NCI-H460 (cell line): ENCODE measurements around the gene STT3B. TPM values are rescaled to one million over a fixed set of nuclear protein-coding genes. Genes with fewer than 3 reads are reported as not detected.

Source experiments
- DNase-seq: peaks from one replicate; pipeline ENCODE4 v3.0.0-alpha.2; 2016; ENCODE audit warnings: low read depth; ENCODE audit errors: extremely low read depth
- total RNA-seq: library from RNA; depleted of rRNA; stranded (reverse); fragments of >200 nt; shearing (Covaris generic); gene quantifications from 2 replicates; pipeline ENCODE4 v1.2.3, GENCODE V29; 2014

The STT3B gene
- total RNA-seq, 1 experiment from 2014 or later, result 156 TPM

- no peak for DNase-seq
Observed at GRCh38 chr3:31515486-31516284, 17.0 kb upstream of the STT3B start.

GRCh38 chr3:31516757-31517156 lies 16.0 kb upstream of the STT3B start:
- no peak for DNase-seq

DNA sequence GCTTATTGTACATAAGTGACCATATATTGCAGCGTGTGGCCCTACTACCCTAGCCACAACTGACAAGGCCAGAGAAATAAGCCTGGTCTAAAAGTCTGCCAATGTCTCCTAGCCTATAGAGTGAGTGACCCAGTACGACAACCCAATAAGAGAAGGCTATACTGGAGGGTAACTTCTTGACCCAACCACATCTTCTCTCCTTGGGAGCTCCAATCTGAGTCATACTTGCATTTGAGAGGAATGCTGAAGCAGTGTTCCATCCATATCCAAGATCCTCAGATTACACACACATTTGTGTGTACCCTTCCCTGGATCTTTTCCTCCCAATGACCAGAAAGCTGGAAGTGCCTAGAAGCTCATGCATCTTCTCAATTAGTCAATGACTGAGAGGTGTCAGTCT lies 11.3 kb upstream of the STT3B start:
- DNase-seq, result no peak

DNA sequence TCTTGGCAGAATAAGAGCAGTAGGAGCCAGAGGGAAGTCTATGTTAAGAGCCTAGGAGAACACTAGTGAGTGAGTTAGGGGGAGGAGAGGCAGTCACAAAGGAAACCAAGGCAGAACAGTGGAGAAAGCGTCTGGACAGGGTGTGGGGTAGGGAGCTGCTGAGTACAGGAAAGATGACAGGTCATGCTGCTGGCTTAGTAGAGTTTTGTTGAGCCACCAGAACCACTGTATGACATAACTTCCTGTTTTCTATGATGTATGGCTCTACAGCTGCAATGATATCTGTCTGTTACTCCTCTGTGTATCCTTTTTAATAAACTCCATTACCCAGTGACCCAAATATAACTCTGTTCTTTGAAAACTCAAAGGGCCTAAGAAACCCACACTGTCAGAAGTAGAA lies 10.6 kb upstream of the STT3B start:
- no peak for DNase-seq

DNA sequence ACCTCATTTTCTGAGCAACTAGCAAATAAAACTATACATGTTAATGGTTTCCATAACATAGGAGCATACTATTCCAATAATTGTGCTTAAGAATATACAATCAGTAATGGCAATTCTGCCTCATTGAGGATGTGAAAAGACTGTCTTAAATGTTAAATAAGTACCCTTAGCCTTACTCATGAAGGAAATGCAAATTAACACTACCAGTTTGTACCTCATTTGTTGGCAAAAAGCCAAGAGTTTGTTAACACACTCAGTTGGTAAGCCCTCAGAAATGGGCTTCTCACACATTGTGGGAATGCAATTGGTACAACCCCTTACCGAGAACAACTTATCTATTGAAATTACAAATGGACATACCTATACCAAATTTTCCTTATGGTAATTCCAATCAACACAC lies 9.2 kb upstream of the STT3B start:
- no peak for DNase-seq

- no peak for DNase-seq
Observed at GRCh38 chr3:31525532-31525931, 7.2 kb upstream of the STT3B start.

DNA sequence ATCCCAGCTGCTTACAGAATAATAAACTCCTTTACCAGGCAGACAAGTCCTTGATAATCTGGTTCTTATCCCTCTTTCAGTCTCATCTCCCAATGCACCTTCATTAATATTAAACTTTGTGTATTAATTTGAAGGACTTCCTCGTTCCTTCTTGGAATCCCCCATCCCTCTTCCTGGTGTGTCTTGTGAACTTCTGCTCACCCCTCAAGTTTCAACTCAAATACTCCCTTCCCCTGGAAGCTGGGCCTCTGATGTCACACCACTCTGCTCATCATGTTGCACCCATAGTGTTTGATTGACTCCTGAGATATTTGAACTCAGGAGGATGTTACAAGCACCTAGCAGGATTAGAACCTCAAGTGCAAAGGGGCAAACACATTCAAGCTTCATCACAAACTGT lies 3.3 kb upstream of the STT3B start:
- DNase-seq, result no peak

DNA sequence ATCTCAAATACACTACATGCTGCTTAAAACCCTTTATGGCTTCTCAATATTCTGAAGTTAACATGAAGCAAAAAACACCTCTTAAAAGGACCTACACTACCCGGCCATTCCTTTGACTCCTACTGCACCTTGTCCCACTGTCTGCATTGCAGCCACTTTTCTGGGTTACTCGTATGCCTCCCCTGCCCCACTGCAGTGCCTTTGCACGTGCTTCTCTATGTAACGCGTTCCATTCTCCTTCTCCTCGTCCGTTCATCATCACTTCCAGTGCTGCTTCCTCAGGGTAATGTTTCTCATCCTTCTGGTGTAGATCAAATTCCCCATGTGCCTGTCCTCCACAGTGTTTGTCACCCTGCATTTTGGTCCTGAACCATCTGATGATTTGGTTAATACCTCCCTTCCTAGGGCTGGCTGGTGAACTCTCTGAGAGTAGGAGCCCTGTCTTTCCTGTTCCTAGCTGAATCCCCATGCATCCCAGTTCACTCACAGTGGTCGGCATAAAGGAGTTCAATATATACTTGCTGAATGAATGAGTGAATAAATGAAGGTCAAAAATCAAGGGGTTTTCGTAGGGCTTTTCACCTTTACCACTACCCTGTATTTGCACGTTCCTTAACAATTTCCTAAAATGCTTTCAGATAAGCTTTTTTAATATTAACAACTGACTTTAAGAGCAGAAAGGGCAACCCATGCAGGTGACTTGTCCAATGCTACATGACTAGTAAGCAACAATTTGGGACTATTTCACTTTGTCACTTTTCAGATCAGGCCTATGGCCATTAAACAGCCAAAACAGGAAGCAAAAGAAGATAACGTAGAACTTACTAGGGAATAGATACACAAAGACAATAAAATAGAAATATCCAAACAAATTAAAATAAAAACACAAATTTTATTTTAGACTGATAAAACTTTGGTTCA lies 2.4 kb upstream of the STT3B start:
- DNase-seq, result no peak

DNA sequence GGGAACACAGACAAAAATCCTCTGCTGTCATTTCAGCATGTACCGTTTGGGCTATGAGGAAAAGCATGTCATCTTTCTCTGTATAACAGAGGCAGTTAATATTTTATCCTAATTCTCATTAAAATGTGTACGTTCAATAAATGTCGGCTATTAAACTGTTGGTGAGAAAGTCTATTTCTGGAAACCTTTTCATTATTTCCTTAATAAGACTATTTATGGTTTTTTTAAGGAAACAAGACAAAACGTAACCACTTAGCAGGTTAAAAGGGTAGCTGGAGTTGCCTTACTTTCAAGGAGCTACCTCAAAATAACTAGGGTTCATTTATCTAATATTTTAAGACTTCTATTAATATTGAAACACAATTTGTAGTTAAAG lies 1.8 kb upstream of the STT3B start:
- no peak for DNase-seq

DNA sequence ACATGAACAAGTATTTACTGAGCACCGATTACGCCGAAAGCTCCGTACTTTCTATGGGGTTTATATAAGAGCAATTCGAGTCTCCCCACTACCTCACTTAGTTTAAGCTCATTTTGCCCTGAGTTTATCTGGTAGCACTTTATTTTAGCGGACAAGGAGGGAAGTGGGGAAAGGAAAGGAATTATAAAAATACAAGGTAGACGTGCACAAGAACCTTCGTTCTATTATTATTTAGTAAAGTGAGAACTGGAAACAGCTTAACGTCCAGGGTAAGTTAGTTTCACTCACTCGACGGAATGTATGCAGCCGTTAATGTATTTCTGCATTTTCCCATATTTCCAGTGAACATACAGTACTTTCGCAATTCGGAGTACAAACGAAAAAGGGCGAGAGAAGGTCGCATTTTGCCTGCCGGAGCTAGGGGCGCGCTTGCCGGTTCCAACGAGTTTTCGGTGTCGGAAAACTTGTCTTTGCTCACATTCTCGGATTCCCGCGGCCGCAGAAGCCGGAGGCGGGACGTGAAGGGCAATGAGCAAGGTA lies 1.2 kb upstream of the STT3B start:
- DNase-seq, result no peak

DNA sequence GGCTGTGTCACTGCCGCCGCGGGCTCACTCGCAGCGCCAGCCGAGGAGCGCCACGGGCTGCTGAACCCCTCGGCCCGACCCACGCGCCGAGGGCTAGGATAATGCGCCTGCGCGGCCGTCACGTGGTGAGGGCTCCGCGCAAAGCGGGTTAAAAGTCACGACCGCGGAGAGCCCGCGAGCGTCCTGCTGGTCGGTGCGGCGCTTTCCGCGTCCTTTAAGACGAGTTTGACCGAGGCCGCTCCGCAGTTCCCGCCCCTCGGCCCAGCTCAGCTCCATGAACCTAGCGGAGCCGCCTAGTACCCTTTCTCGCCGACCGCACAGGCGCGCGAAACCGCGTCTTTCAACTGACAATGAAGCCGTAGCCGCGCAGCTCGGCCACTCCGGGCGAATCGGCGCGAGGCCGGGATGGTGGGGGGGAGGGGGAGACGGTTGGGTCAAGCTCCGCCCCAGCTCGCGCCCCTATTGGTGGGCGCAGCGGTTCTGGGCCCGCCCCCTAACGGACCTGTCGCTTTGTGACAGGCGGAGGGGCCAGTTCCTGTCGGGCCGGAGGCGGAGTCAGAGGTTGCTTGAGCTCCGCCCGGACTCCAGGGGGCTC lies 636 bp upstream of the STT3B start:
- DNase-seq, result peak; percentile 96

- DNase-seq, result no peak
Observed at GRCh38 chr3:31533169-31534064, 692 bp downstream of the STT3B start.

DNA sequence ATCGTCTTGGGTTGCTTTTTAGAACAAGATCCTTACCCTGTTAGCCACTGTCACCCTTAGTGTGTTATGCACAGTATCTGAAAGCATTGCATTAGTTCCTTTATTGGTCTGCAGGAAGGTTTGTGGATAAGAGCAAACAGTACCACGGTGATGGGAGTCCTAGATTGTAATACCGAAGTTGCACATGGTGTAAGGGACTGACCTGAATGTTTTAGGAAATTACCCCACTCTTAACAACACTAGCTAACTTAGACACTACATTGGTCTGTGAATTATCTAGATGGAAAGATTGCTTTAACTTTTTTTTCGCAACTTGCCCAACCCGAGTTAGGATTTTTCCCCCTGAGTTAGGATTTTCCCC lies 1.3 kb downstream of the STT3B start:
- no peak for DNase-seq

DNA sequence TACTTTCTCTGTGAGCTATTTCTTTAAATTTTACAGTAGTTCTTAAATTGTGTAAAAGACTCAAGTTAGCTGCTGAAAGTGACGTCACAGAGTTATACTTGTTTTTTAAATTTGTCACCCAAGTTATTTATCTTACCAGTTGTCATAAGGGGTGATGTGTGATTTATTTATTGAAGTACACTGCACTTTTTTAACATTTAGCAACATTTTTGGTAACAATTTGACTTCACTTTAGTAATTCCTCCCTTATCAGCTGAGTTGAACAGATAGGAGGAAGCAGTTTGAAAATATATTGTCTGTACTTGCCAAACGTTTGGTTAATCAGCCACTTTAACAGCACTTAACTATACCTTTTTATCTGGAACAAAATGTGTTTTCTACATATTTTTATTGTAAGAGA lies 3.8 kb downstream of the STT3B start:
- DNase-seq, result no peak

GRCh38 chr3:31538801-31539200 lies 6.1 kb downstream of the STT3B start:
- no peak for DNase-seq

- DNase-seq, result no peak
Observed at GRCh38 chr3:31539275-31539674, 6.5 kb downstream of the STT3B start.

GRCh38 chr3:31541089-31541488 lies 8.4 kb downstream of the STT3B start:
- no peak for DNase-seq

GRCh38 chr3:31542246-31542645 lies 9.5 kb downstream of the STT3B start:
- no peak for DNase-seq

DNA sequence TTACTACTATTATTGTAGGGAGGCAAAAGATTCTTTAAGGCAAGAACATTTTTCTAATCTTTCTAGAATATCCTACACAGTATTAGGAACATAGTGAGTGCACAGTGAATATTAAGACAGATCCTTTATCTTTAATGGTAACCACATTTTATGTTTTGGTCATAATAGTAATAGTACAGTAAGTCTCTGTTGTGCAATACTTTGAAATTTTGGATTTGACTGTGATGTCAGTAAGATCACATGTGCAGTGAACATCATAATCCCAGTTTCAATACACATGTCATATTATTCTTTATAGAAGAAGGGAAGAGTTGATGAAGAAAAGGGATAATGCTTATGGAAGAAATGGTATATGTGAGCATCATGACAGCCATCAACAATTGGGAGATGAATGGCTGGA lies 10.7 kb downstream of the STT3B start:
- no peak for DNase-seq

GRCh38 chr3:31544634-31545033 lies 11.9 kb downstream of the STT3B start:
- DNase-seq, result no peak
